Activated B cell treated with CpG ODN at 0.5 μM for 24 hours (primary cell): ENCODE data around the gene TAGLN2. TPM values are rescaled to one million over a fixed set of nuclear protein-coding genes. Genes with fewer than 3 reads are reported as not detected.

Experiments used
- ATAC-seq: fragments of 200-7000 bp; cut with Tn5 transposase; one replicate; pipeline ENCODE4 v1.10.0; 2021; ENCODE audit warnings: low read depth, mild to moderate bottlenecking, moderate library complexity
- CTCF ChIA-PET: fragments of 350-600 bp; sonication (Branson Sonifier 250); formaldehyde crosslinking; loops from one replicate; lab custom pipeline; 2021; ENCODE audit warnings: antibody characterized with exemption; lab: Charles Lee
- POLR2A ChIA-PET: fragments of 350-600 bp; sonication (Branson Sonifier 250); formaldehyde crosslinking; loops from one replicate; lab custom pipeline; 2021; ENCODE audit warnings: antibody characterized with exemption; lab: Charles Lee
- DNase-seq: peaks from one replicate; pipeline ENCODE4 v3.0.0; 2022
- H3K27ac Mint-ChIP-seq: one replicate; pipeline ENCODE4 v1.8.0; 2020; ENCODE audit warnings: mixed read lengths
- H3K27me3 Mint-ChIP-seq: one replicate; pipeline ENCODE4 v1.8.0; 2021; ENCODE audit warnings: mixed read lengths
- H3K36me3 Mint-ChIP-seq: one replicate; pipeline ENCODE4 v1.8.0; 2021; ENCODE audit warnings: low read depth, mixed read lengths
- H3K4me1 Mint-ChIP-seq: one replicate; pipeline ENCODE4 v1.8.0; 2021; ENCODE audit warnings: mixed read lengths
- H3K4me3 Mint-ChIP-seq: one replicate; pipeline ENCODE4 v1.8.0; 2020; ENCODE audit warnings: mild to moderate bottlenecking, mixed read lengths
- H3K9me3 Mint-ChIP-seq: one replicate; pipeline ENCODE4 v1.8.0; 2020; ENCODE audit warnings: mixed read lengths
- CTCF ChIP-seq: fragments of 200-600 bp; IDR thresholded peaks from one replicate; pipeline ENCODE4 v1.8.0; 2022; ENCODE audit warnings: antibody characterized with exemption, mild to moderate bottlenecking
- intact Hi-C: fragments of 100-400 bp; cut with micrococcal nuclease; formaldehyde crosslinking; loops from one replicate; pipeline ENCODE4 v1.15.1; 2024
- total RNA-seq: library from RNA; stranded (reverse); gene quantifications from 2 replicates; pipeline ENCODE4 v1.2.3, GENCODE V29; 2022

TAGLN2 gene
- total RNA-seq, 1 donor from 2014 or later, result 327 TPM

GRCh38 chr1:159939678-159940002, 14.3 kb upstream of the TAGLN2 start:
- Mint-ChIP-seq H3K4me3 (no peak overlapping the region), H3K27ac (no peak overlapping the region), H3K4me1 (peaks cover 45% of the 10 kb centered on the region), H3K36me3 (no peaks in the 10 kb centered on the region), H3K9me3 (no peaks in the 10 kb centered on the region), H3K27me3 (peaks cover 19% of the 10 kb centered on the region)
- ChIA-PET CTCF (interaction anchor here (0.6 to 7.6 kb wide), 4 partner anchors 50 to 280 kb away, joined by 3 to 76 read pairs (median 4); no protein-coding TSS in a partner anchor), POLR2A (no interaction called here)
- intact Hi-C loops, result no loop called here
- no peak for TF ChIP-seq CTCF
- DNase-seq (no peak), ATAC-seq (no peak)

- intact Hi-C loops, result no loop called here
- ChIA-PET POLR2A (no interaction called here), CTCF (interaction anchor here (0.6 to 7.6 kb wide), 3 partner anchors 49 to 138 kb away, joined by 3 to 76 read pairs (median 4); no protein-coding TSS in a partner anchor)
- Mint-ChIP-seq H3K4me3 (no peak overlapping the region), H3K36me3 (no peaks in the 10 kb centered on the region), H3K9me3 (no peaks in the 10 kb centered on the region), H3K27ac (no peak overlapping the region), H3K4me1 (peaks cover 45% of the 10 kb centered on the region), H3K27me3 (peaks cover 14% of the 10 kb centered on the region)
- no peak for TF ChIP-seq CTCF
- ATAC-seq, result no peak
- no peak for DNase-seq
Observed at GRCh38 chr1:159938905-159939677, 13.8 kb upstream of the TAGLN2 start.

- no peak for ATAC-seq
- no peak overlapping the region for H3K27ac Mint-ChIP-seq
Observed at GRCh38 chr1:159938211-159938852, 13.0 kb upstream of the TAGLN2 start.

GRCh38 chr1:159937054-159937750, 11.9 kb upstream of the TAGLN2 start:
- DNase-seq, result no peak
- Mint-ChIP-seq H3K4me1 (peaks cover 45% of the 10 kb centered on the region), H3K36me3 (no peaks in the 10 kb centered on the region), H3K27ac (no peak overlapping the region), H3K4me3 (peak overlapping the region; percentile 37), H3K9me3 (no peaks in the 10 kb centered on the region), H3K27me3 (peaks cover 4% of the 10 kb centered on the region)
- ChIA-PET CTCF (interaction anchor here (1.0 to 7.6 kb wide), 4 partner anchors 28 to 148 kb away, joined by 3 to 76 read pairs (median 4); no protein-coding TSS in a partner anchor), POLR2A (interaction anchor here (0.8 to 1.5 kb wide), 2 partner anchors 12 to 14 kb away, joined by 3 to 4 read pairs; no protein-coding TSS in a partner anchor)
- intact Hi-C loops, result loop anchor here (2.0 kb wide), 2 partner anchors 16 to 138 kb away; no protein-coding TSS in a partner anchor
- TF ChIP-seq CTCF, result no peak
- no peak for ATAC-seq

More at GRCh38 chr1:159938211-159938852, 13.0 kb upstream of the TAGLN2 start:
- H3K27me3 Mint-ChIP-seq, result peaks cover 10% of the 10 kb centered on the region
- no peak for DNase-seq
- POLR2A ChIA-PET, result no interaction called here
- peaks cover 45% of the 10 kb centered on the region for H3K4me1 Mint-ChIP-seq
- intact Hi-C loops, result no loop called here
- no peak for TF ChIP-seq CTCF
- CTCF ChIA-PET, result interaction anchor here (1.2 to 7.6 kb wide), 2 partner anchors 68 to 147 kb away, joined by 4 to 76 read pairs; no protein-coding TSS in a partner anchor
- no peaks in the 10 kb centered on the region for H3K36me3 Mint-ChIP-seq
- no peaks in the 10 kb centered on the region for H3K9me3 Mint-ChIP-seq
- H3K4me3 Mint-ChIP-seq, result no peak overlapping the region
